Endothelial cell of umbilical vein (primary cell): ENCODE data around the gene PKDCC. TPM values are rescaled to one million over a fixed set of nuclear protein-coding genes. Genes with fewer than 3 reads are reported as not detected.
A peak's percentile ranks its signal among the peaks of the same experiment; 100 is the strongest.

Experiments
- BruUV-seq: library from RNA; stranded (reverse); fragments of 400-500 nt; replicated peaks from 2 replicates; lab custom pipeline; 2021; lab: Mats Ljungman, UMichigan
- CTCF ChIA-PET: fragments of 300-600, 350-600 bp; sonication (Branson Sonifier 250); formaldehyde crosslinking; loops from one replicate; lab custom pipeline; 2021; ENCODE audit warnings: antibody characterized with exemption, inconsistent platforms; lab: Charles Lee
- POLR2A ChIA-PET: fragments of 300-600, 350-600 bp; sonication (Branson Sonifier 250); formaldehyde crosslinking; loops from one replicate; lab custom pipeline; 2021; ENCODE audit warnings: antibody characterized with exemption, inconsistent platforms; lab: Charles Lee
- DNase-seq: peaks from one replicate; pipeline ENCODE4 v3.0.0-alpha.2; 2011; ENCODE audit warnings: low read depth, low spot score
- FAIRE-seq: peaks from 2 replicates; lab custom pipeline; 2011; peaks lifted over from hg19 to GRCh38; lab: Jason Lieb, UNC
- H2AFZ ChIP-seq: 2 replicates; pipeline ENCODE4 v1.6.0; 2012; ENCODE audit warnings: low read depth, low read length, control low read depth, inconsistent platforms
- H3K27ac ChIP-seq: 2 replicates; pipeline ENCODE4 v1.5.1; 2011; ENCODE audit warnings: low read depth, mild to moderate bottlenecking, control low read depth, low read length, moderate library complexity; ENCODE audit not compliant: insufficient read depth
- H3K27me3 ChIP-seq, 2 experiments: 2 replicates each; pipeline versions ENCODE4 v1.6.0 to v1.6.1; 2011; ENCODE audit warnings: low read length in 2 of 2, mixed read lengths in 1 of 2; ENCODE audit not compliant: control insufficient read depth in 2 of 2, insufficient read depth in 2 of 2
- H3K36me3 ChIP-seq, 2 experiments: 2 replicates in 1 of 2; 3 replicates in 1 of 2; pipeline ENCODE4 v1.5.1; 2011; ENCODE audit warnings: low read length in 2 of 2, mild to moderate bottlenecking in 1 of 2, moderate library complexity in 1 of 2; ENCODE audit not compliant: control insufficient read depth in 2 of 2, insufficient read depth in 2 of 2; ENCODE audit errors: extremely low read depth in 1 of 2
- H3K4me1 ChIP-seq: 3 replicates; pipeline ENCODE4 v1.5.1; 2011; ENCODE audit warnings: mild to moderate bottlenecking, low read length; ENCODE audit not compliant: control insufficient read depth, insufficient read depth; ENCODE audit errors: extremely low read depth
- H3K4me2 ChIP-seq: 2 replicates; pipeline ENCODE4 v1.6.1; 2011; ENCODE audit warnings: low read length, control low read depth, mixed read lengths; ENCODE audit not compliant: insufficient read depth
- H3K4me3 ChIP-seq, 3 experiments: fragments of 200-600 bp in 1 of 3; sonication (generic), shearing (Covaris generic) in 1 of 3; replicated peaks in 1 of 3; 2 replicates each; pipeline ENCODE4 v1.5.1; 2011 to 2016; ENCODE audit warnings: control low read depth in 3 of 3, low read length in 3 of 3, mild to moderate bottlenecking in 2 of 3, inconsistent platforms in 1 of 3, low read depth in 1 of 3, moderate library complexity in 1 of 3; ENCODE audit not compliant: insufficient read depth in 1 of 3
- H3K79me2 ChIP-seq: 2 replicates; pipeline ENCODE4 v1.6.0; 2012; ENCODE audit warnings: low read length, inconsistent platforms; ENCODE audit not compliant: control insufficient read depth, insufficient read depth
- H3K9ac ChIP-seq: replicated peaks from 2 replicates; pipeline ENCODE3; 2011; ENCODE audit warnings: low read length, control low read depth; ENCODE audit not compliant: insufficient read depth; ENCODE audit errors: extremely low read depth
- H3K9me1 ChIP-seq: replicated peaks from 3 replicates; pipeline ENCODE4 v1.6.0; 2011; ENCODE audit warnings: mild to moderate bottlenecking, low read length; ENCODE audit not compliant: control insufficient read depth, insufficient read depth; ENCODE audit errors: extremely low read depth
- H3K9me3 ChIP-seq: replicated peaks from 2 replicates; pipeline ENCODE4 v1.5.1; 2012; ENCODE audit warnings: low read length, inconsistent platforms; ENCODE audit not compliant: control insufficient read depth, insufficient read depth
- H4K20me1 ChIP-seq: replicated peaks from 2 replicates; pipeline ENCODE3; 2011; ENCODE audit warnings: mild to moderate bottlenecking, low read length; ENCODE audit not compliant: control insufficient read depth, insufficient read depth; ENCODE audit errors: extremely low read depth
- GATA2 ChIP-seq: IDR thresholded peaks from 2 replicates; pipeline ENCODE4 v1.7.0; 2011; ENCODE audit warnings: low read depth, mild to moderate bottlenecking, moderate library complexity, mixed read lengths, low read length; ENCODE audit not compliant: insufficient read length, insufficient read depth
- MYC ChIP-seq: IDR thresholded peaks from one replicate; pipeline ENCODE4 v1.6.1; 2011; ENCODE audit warnings: mild to moderate bottlenecking, low read depth, low read length
- dilution Hi-C: fragments of 300-500 bp; cut with MboI; formaldehyde crosslinking; loops from one replicate; pipeline ENCODE4 v1.15.0; 2019; ENCODE audit warnings: low sequenced_read_pairs; ENCODE audit not compliant: extremely low pct_ligation_motif_present
- intact Hi-C: fragments of 100-400 bp; cut with micrococcal nuclease; formaldehyde crosslinking; loops from one replicate; pipeline ENCODE4 v1.10.0; 2022
- polyA plus RNA-seq, 4 experiments: library from polyadenylated mRNA; depleted of rRNA in 3 of 4; stranded (reverse) in 3 of 4; unstranded in 1 of 4; fragments of >200 nt; gene quantifications; 2 replicates each; pipeline versions ENCODE4 v1.2.1 to v1.2.3, GENCODE V29; 2011 to 2012; ENCODE audit warnings: missing spikeins in 1 of 4
- total RNA-seq: library from RNA; stranded (reverse); gene quantifications from 2 replicates; pipeline ENCODE4 v1.2.3, GENCODE V29; 2021
- TF ChIP-seq, protein P1 (sequence below): IDR thresholded peaks from 2 replicates; pipeline ENCODE4 v1.6.1; 2011; ENCODE audit not compliant: insufficient read depth, insufficient read length
- TF ChIP-seq, protein P2 (sequence below), 2 donors: IDR thresholded peaks; 1 replicate in 1 of 2; 2 replicates in 1 of 2; pipeline ENCODE4 v1.5.1; 2011; ENCODE audit warnings: low read length in 2 of 2, mild to moderate bottlenecking in 2 of 2, moderate library complexity in 2 of 2, control low read depth in 1 of 2, inconsistent platforms in 1 of 2, low read depth in 1 of 2; ENCODE audit not compliant: insufficient read depth in 1 of 2; ENCODE audit errors: extremely low read depth in 1 of 2

PKDCC gene
- total and polyA plus RNA-seq, 2 donors (not counting 3 experiments of a cell fraction or from before 2014, with no cell fraction given) = 3.0 to 5.9 TPM

DNA sequence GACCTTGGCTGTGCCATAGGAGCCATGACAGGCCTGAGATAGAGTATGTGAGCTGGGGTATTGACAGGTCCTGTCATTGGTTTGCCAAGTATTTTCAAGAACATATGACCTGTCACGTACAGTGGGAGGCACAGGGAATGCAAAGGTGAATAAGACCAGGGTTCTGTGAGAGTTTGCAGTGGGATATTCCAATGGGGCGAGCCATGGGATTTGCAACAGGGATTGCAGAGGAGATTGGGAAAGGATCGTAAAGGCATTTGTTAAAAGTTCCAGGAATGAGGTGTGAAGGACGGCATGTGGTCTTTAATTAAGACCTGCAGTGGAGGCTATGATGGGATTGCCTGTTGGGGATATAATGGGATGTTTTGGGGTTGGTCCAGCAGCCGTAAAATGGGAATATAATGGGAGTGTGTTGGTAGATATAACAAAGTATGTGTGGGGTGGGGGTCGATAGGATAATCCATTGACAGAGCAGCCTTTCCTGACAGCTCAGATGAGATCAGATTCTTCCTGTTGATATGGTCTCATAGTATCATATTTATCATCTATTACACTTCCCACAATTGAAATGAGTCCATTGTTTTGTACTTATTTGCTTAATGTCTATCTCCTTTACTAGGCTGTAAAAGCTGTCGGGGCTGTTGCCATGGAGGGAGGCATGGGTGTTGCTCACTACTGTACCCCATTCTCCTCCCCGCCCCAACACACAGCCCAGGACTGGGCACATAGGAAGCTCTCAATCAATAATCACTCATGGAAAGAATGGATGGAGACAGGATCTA is 38.1 kb downstream of the PKDCC start:
- Histone ChIP-seq H4K20me1 (no peaks in the 10 kb centered on the region), H3K9me3 (no peaks in the 10 kb centered on the region), H3K79me2 (no peaks in the 10 kb centered on the region), H3K4me2 (no peak overlapping the region), H3K36me3 (no peaks in the 10 kb centered on the region), H3K4me1 (no peaks in the 10 kb centered on the region), H3K9me1 (no peaks in the 10 kb centered on the region), H3K4me3 (no peak overlapping the region), H3K9ac (no peak overlapping the region), H3K27me3 (peaks cover 3 to 4% of the 10 kb centered on the region in 2 experiments), H2AFZ (no peak overlapping the region), H3K27ac (no peak overlapping the region)
- ChIA-PET POLR2A (no interaction called here), CTCF (interaction anchor here (0.9 to 13.8 kb wide), 11 partner anchors 10 to 244 kb away, joined by 3 to 625 read pairs (median 13); no protein-coding TSS in a partner anchor)
- no TSS peak for BruUV-seq
- FAIRE-seq (no peak), DNase-seq (no peak)
- TF ChIP-seq GATA2 = peak; percentile 72
- TF ChIP-seq, protein P1, sequence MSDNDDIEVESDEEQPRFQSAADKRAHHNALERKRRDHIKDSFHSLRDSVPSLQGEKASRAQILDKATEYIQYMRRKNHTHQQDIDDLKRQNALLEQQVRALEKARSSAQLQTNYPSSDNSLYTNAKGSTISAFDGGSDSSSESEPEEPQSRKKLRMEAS = no peak
- dilution Hi-C loops = loop anchor here (25.0 kb wide), 1 partner anchor 224 kb away; no protein-coding TSS in a partner anchor
- intact Hi-C loops = loop anchor here (1.0 to 5.0 kb wide), 5 partner anchors 37 to 246 kb away; partner anchors contain the start of gene PKDCC

- Histone ChIP-seq H4K20me1 (no peaks in the 10 kb centered on the region), H3K9me3 (no peaks in the 10 kb centered on the region), H3K9me1 (no peaks in the 10 kb centered on the region), H3K79me2 (no peaks in the 10 kb centered on the region), H2AFZ (no peak overlapping the region), H3K4me1 (no peaks in the 10 kb centered on the region), H3K36me3 (no peaks in the 10 kb centered on the region), H3K27me3 (peaks cover 3 to 4% of the 10 kb centered on the region in 2 experiments), H3K4me3 (no peak overlapping the region), H3K4me2 (no peak overlapping the region), H3K27ac (no peak overlapping the region), H3K9ac (no peak overlapping the region)
- BruUV-seq = no TSS peak
- dilution Hi-C loops = loop anchor here (25.0 kb wide), 1 partner anchor 224 kb away; no protein-coding TSS in a partner anchor
- no peak for TF ChIP-seq MYC
- TF ChIP-seq, protein P1 = no peak
- TF ChIP-seq, protein P2, sequence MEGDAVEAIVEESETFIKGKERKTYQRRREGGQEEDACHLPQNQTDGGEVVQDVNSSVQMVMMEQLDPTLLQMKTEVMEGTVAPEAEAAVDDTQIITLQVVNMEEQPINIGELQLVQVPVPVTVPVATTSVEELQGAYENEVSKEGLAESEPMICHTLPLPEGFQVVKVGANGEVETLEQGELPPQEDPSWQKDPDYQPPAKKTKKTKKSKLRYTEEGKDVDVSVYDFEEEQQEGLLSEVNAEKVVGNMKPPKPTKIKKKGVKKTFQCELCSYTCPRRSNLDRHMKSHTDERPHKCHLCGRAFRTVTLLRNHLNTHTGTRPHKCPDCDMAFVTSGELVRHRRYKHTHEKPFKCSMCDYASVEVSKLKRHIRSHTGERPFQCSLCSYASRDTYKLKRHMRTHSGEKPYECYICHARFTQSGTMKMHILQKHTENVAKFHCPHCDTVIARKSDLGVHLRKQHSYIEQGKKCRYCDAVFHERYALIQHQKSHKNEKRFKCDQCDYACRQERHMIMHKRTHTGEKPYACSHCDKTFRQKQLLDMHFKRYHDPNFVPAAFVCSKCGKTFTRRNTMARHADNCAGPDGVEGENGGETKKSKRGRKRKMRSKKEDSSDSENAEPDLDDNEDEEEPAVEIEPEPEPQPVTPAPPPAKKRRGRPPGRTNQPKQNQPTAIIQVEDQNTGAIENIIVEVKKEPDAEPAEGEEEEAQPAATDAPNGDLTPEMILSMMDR (IDR thresholded peaks at IDR 0.05; ENCODE audit: extremely low read depth in 1 of 2, insufficient read depth in 1 of 2, low read depth in 1 of 2, low read length in 2 of 2) = peak; percentile 62
- peak; percentile 69 for DNase-seq
- ChIA-PET POLR2A (interaction anchor here (1.2 kb wide), 1 partner anchor 217 kb away, joined by 4 read pairs; no protein-coding TSS in a partner anchor), CTCF (interaction anchor here (0.7 to 13.8 kb wide), 18 partner anchors 10 to 245 kb away, joined by 3 to 625 read pairs (median 8); no protein-coding TSS in a partner anchor)
- peak; percentile 77 for FAIRE-seq
- intact Hi-C loops = loop anchor here (1.0 to 5.0 kb wide), 5 partner anchors 38 to 246 kb away; partner anchors contain the start of gene PKDCC
These were observed 38.7 kb downstream of the PKDCC start for GRCh38 chr2:42086500-42086953.
